HepG2 (cell line): ENCODE results near the gene RTKN2.

Experiments
- CEBPG ChIP-seq: IDR thresholded peaks from 2 replicates; pipeline ENCODE4 v1.6.1; 2016
- FOXK2 ChIP-seq: fragments of 450-650 bp; IDR thresholded peaks from 2 replicates; pipeline ENCODE4 v1.6.1; 2016
- MZF1 ChIP-seq: sonication (generic); formaldehyde crosslinking; IDR thresholded peaks from 2 replicates; pipeline ENCODE4 v1.8.1; 2023; ENCODE audit warnings: mild to moderate bottlenecking, missing genetic modification reagents, borderline replicate concordance
- POLR2A ChIP-seq, 2 experiments: IDR thresholded peaks; 2 replicates each; pipeline ENCODE4 v1.6.1; 2011; ENCODE audit warnings: low read depth in 2 of 2, low read length in 2 of 2, mild to moderate bottlenecking in 1 of 2, moderate library complexity in 1 of 2; ENCODE audit not compliant: insufficient read depth in 1 of 2
- POLR2AphosphoS5 ChIP-seq: IDR thresholded peaks from 2 replicates; pipeline ENCODE4 v1.6.1; 2012; ENCODE audit warnings: low read depth, low read length
- ZBTB20 ChIP-seq: sonication (generic); formaldehyde crosslinking; IDR thresholded peaks from 2 replicates; pipeline ENCODE4 v1.8.1; 2023; ENCODE audit warnings: missing genetic modification reagents, low read depth, mild to moderate bottlenecking, borderline replicate concordance
- ZBTB43 ChIP-seq: sonication (generic); formaldehyde crosslinking; conservative IDR thresholded peaks from 2 replicates; pipeline ENCODE4 v1.4.0; 2020; ENCODE audit warnings: missing genetic modification reagents
- ZNF12 ChIP-seq: sonication (generic); formaldehyde crosslinking; IDR thresholded peaks from 2 replicates; pipeline ENCODE4 v1.5.0; 2020; ENCODE audit warnings: missing genetic modification reagents
- ZNF251 ChIP-seq: sonication (generic); formaldehyde crosslinking; IDR thresholded peaks from 2 replicates; pipeline ENCODE4 v1.9.0; 2021; ENCODE audit warnings: mild to moderate bottlenecking, missing genetic modification reagents
- ZNF274 ChIP-seq: sonication (generic); formaldehyde crosslinking; IDR thresholded peaks from 2 replicates; pipeline ENCODE4 v1.5.1; 2020; ENCODE audit warnings: mild to moderate bottlenecking, missing genetic modification reagents
- ZNF674 ChIP-seq: sonication (generic); formaldehyde crosslinking; IDR thresholded peaks from 2 replicates; pipeline ENCODE4 v1.5.0; 2020; ENCODE audit warnings: low read depth, mild to moderate bottlenecking, missing genetic modification reagents

DNA sequence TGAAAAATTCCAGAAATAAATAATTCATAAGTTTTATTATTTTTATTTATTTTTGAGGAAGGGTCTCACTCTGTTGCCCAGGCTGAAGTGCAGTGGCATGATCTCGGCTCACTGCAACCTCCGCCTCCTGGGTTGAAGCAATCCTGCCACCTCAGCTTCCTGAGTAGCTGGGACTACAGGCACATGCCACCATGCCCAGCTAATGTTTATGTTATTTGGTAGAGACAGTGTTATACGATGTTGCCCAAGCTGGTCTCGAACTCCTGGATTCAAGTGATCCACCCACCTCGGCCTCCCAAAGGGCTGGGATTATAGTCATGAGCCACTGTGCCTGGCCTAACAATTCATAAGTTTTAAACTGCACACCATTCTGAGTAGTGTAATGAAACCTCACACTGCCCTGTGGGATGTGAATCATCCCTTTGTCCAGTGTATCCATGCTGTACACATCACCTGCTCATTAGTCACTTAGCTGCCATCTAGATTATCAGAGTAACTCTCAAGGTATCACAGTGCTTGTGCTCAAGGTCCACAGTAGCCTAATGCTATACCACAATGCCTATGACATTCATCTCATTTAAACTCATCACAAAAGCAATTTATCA is 17.9 kb downstream of the RTKN2 start:
- TF ChIP-seq FOXK2 (no peak), POLR2AphosphoS5 (no peak), ZNF674 (CRISPR knock-in tag) (no peak), ZNF251 (no peak), ZBTB43 (CRISPR knock-in tag) (no peak), MZF1 (no peak), CEBPG (CRISPR knock-in tag) (no peak), POLR2A (IDR thresholded peaks at IDR 0.05; ENCODE audit: insufficient read depth in 1 of 2, low read depth in 2 of 2, low read length in 2 of 2) (no peak), ZNF274 (CRISPR knock-in tag) (no peak), ZBTB20 (CRISPR knock-in tag) (no peak), ZNF12 (CRISPR knock-in tag) (no peak)
